ENCODE results near the gene CD164L2.

- TF ChIP-seq, protein P1, sequence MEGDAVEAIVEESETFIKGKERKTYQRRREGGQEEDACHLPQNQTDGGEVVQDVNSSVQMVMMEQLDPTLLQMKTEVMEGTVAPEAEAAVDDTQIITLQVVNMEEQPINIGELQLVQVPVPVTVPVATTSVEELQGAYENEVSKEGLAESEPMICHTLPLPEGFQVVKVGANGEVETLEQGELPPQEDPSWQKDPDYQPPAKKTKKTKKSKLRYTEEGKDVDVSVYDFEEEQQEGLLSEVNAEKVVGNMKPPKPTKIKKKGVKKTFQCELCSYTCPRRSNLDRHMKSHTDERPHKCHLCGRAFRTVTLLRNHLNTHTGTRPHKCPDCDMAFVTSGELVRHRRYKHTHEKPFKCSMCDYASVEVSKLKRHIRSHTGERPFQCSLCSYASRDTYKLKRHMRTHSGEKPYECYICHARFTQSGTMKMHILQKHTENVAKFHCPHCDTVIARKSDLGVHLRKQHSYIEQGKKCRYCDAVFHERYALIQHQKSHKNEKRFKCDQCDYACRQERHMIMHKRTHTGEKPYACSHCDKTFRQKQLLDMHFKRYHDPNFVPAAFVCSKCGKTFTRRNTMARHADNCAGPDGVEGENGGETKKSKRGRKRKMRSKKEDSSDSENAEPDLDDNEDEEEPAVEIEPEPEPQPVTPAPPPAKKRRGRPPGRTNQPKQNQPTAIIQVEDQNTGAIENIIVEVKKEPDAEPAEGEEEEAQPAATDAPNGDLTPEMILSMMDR (IDR thresholded peaks at IDR 0.05) = no peak
- TF ChIP-seq POLR2A (IDR thresholded peaks at IDR 0.05) (no peak), POLR2AphosphoS5 (IDR thresholded peaks at IDR 0.05) (no peak), EP300 (IDR thresholded peaks at IDR 0.05) (no peak)
These were observed 36.8 kb downstream of the CD164L2 start for GRCh38 chr1:27346357-27346756.
